ENCODE data around the gene IQGAP1.

GRCh38 chr15:90388462-90389380, 679 bp downstream of the IQGAP1 start:
- TF ChIP-seq CTCF (IDR thresholded peaks at IDR 0.05): peak in 3 of 12 donors; percentile 13 to 24 (median 17)
- TF ChIP-seq POLR2A (IDR thresholded peaks at IDR 0.05): no peak
